GM21423 (cell line): ENCODE results near the gene RANBP6.
"Not testable (repeated sequence)": the region's sequence is repeated elsewhere in the genome, so short reads cannot be mapped to it uniquely, and the experiment has no call there.

Experiments
- ATAC-seq: cut with Tn5 transposase; IDR thresholded peaks from one replicate; pipeline ENCODE4 v1.9.1; 2021; ENCODE audit warnings: mild to moderate bottlenecking, moderate library complexity; ENCODE audit not compliant: unreplicated experiment

Gene RANBP6

DNA sequence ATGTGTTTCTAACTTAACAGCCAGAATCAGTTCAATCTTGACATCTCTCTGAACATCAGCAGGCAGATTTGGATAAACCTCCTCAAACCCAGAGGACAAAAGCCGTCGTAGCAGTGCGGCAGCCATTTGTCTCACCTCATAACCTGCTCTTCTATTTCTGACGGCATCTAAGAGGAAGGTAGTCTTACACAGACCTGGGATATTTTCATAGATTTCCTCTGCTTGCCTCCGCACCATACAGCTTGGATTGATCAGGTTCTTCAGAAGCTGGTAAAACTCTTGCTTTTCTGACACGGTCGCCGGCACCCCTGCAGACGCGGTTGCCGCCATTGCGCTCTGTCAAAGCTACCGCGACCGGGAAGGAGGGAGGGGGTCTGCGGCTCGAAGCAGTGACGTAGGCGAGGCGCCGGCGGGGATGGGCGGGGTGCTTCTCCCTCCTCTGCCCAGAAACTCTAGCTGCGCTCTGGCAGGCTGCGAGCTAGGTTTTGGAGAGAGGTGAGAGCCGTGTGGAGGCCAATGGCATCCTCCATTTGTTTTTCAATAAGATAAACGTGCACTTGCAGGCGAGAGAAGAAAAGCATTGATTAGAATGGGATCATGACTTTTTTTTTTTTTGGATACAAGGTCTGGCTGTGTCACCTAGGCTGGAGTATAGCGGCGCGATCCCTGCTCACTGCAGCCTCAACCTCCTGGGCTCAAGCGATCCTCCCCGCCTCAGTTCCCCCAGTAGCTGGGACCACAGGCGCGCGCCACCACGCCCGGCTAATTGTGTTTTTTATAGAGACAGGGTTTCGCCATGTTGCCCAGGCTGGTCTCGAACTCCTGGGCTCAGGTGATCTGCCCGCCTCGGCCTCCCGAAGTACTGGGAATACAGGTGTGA, at the start of gene RANBP6:
TSS of gene RANBP6 (minus strand) at position 347 of the 880 bp plus-strand sequence. CDS start at position 330, 17 bp downstream.
- peak; percentile 98 for ATAC-seq

GRCh38 chr9:6063146-6063545, 47.7 kb upstream of the RANBP6 start:
- not testable (repeated sequence) for ATAC-seq

DNA sequence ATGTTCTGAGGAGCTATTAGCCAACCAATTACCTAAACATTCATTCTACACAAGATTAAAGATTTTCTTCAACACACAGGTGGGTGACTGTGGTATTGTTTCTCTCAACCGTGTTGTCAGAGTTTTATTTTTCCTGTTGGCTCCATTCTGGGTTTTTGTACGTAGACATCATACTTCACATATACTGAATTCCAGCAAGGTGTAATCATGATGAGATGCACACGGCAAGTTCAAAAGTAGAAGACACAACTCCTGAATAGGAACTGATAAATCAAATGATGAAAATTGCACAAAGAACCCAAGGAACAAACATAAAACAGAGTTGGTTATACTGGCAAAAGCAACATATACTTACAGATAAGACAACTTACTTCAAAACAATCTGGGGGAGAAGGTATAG, 40.2 kb upstream of the RANBP6 start:
- no peak for ATAC-seq

DNA sequence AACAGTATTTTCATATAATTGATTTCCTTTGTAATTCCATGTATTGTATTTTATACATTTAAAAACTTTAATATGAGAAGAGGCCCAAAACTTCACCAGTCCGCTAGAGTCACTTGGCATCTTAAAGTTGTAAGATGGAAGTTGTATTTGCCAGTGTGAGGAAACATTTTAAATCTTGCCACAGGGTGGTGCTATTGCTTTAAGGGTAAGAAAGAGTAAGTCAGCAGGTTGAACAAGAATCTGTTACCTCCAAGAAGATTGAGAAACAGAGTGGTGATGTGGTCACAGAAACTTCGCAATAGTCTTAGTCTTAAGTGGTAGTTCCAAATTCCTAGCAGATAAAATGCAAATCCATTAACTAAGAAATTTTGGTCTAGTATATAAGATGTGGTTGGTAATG, 39.8 kb upstream of the RANBP6 start:
- no peak for ATAC-seq

- ATAC-seq = no peak
Observed at GRCh38 chr9:6054280-6055099, 39.1 kb upstream of the RANBP6 start.

DNA sequence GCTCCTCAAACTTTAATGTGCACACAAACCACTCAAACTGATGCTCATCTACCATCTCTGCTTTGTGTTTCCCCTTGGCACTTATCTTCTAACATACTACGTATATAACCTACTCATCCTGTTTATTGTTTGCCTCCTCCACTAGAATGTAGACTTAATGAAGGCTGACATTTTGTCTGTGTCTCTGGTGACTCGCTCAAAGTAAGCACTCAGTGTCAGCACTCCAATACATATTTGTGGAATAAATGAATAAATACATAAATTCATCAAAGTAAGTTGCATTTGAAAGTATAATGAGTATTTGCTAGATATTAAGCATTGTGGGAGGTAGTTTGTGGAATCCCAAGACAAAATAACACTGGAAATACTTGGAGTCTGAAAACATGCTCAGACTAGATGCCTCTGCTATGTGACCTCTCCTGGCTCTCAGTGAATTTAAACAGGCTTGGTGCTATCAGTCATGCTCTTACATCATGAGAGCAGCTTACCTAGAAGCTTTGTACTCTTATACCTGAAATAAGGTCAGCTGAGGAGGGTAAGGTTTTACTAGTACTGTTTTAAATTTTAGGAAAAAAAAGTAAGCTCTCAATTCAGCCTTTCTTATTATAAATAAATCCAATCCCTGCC, 37.0 kb upstream of the RANBP6 start:
- ATAC-seq = no peak

DNA sequence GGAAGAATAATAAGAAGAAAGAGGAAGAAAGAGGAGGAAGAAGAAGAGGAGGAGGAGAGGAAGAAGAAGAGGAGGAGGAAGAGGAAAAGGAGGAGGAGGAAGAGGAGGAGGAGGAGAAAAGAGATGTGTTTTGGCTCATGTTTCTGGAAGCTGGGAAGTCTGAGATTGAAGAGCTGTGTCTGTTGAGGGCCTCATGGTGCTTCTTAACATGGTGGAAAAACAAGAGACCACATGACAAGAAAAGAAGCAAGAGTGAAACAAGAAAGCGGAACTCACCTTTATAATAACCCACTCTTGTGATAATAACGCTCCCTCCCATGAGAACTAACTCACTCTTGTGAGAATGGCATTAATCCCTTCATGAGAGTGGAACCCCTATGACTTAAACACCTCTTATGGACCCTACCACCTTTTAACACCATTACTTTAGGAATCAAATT, 36.1 kb upstream of the RANBP6 start:
- peak; percentile 36 for ATAC-seq

DNA sequence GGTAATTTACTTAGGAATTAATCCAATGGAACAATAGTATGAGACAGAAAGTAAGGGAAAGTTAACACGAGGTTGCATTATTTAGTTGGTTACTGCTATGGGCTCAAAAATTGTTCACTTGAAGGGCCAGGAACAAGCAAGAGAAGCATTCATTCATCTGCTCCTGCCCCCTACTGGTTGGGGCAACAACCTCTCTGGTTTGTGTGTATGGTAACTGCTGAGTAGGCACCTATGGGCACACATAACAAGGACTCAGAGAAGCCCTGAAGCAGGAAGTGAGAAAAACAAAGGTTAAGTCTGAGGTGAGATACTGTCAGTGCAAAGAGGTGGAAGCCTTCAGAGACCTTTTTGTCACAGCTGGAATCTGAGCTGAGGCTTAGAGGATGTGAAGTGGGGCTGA, 34.4 kb upstream of the RANBP6 start:
- ATAC-seq = peak; percentile 67

DNA sequence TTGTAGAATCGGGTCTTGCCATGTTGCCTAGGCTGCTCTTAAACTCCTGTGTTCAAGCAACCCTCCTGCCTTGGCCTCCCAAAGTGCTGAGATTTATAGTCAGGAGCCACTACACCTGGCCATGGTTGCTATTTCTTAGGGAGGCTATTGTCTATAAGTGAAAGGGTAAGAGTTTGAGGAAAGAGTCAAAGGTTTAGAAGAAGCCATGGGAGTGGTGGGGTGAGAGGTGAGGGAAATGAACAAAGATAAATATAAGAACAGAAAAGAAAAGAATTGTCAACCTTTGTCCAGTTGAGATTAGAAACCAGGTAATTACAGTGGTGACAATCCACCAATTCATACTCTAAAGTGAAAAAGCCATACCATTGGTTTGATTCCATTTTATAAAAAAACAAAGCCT, 32.6 kb upstream of the RANBP6 start:
- ATAC-seq = no peak

- ATAC-seq = no peak
Observed at GRCh38 chr9:6047020-6047419, 31.6 kb upstream of the RANBP6 start.

GRCh38 chr9:6045364-6045763, 29.9 kb upstream of the RANBP6 start:
- no peak for ATAC-seq

- no peak for ATAC-seq
Observed at GRCh38 chr9:6040077-6040476, 24.7 kb upstream of the RANBP6 start.

DNA sequence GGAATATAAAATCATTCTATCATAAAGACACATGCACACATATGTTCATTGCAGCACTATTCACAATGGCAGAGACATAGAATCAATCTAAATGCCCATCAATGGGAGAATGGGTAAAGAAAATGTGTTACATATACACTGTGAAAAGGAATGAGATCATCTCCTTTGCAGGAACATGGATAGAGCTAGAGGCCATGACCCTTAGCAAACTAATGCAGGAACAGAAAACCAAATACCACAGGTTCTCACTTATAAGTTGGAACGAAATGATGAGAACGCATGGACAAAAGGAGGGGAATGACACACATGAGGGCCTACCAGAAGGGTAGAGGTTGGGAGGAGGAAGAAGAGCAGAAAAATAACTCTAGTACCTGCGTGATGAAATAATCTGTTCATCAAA, 21.0 kb upstream of the RANBP6 start:
- ATAC-seq = no peak

- no peak for ATAC-seq
Observed at GRCh38 chr9:6034954-6035353, 19.5 kb upstream of the RANBP6 start.

DNA sequence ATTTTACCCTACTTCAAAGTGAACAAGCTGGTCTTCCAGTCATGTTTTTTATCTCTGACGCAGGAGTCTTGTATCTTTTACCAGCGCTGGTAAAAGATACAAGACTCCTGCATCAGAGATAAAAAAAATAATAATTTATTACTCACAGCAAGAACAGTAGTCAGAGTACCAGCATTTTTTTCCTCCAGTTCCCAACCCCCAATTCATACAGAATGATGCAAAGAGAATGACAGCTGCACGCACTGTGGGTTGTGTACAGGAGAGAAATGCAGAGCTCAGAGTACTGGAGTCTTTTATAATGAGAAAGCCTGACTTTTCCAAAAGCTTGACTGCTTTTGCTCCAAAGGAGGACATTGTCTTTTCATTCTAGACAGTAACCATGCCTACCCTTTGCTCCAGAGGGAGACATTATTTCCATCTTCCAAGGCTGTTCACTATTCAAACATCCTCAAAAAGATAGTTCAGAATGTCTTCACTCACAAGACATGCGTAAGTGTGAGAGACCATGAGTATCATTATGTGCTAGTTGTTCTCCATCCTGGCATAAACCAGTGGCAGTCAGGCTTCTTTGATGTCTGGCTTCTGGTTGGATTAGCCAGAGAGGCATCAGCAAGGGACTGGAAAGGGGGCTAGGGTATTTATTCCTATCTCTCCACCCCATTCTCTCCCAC, 14.3 kb upstream of the RANBP6 start:
- no peak for ATAC-seq

- peak; percentile 48 for ATAC-seq
Observed at GRCh38 chr9:6024035-6024554, 8.7 kb upstream of the RANBP6 start.

- not testable (repeated sequence) for ATAC-seq
Observed at GRCh38 chr9:6016975-6017374, 1.6 kb upstream of the RANBP6 start.

GRCh38 chr9:6014670-6015270, 654 bp downstream of the RANBP6 start:
- ATAC-seq = no peak

- peak; percentile 67 for ATAC-seq
Observed at GRCh38 chr9:6008169-6008979, 7.0 kb downstream of the RANBP6 start.
